T1000 (cell line): ENCODE data around the gene CPEB4.

Source experiments
- DNase-seq: peaks from one replicate; lab custom pipeline; 2025; ENCODE audit warnings: mixed read lengths; lab: John Stamatoyannopoulos, UW

Gene CPEB4

GRCh38 chr5:173950829-173951228 is 62.7 kb downstream of the CPEB4 start:
- no peak for DNase-seq

- DNase-seq = no peak
Measured at GRCh38 chr5:173953528-173954090, 65.5 kb downstream of the CPEB4 start.

DNA sequence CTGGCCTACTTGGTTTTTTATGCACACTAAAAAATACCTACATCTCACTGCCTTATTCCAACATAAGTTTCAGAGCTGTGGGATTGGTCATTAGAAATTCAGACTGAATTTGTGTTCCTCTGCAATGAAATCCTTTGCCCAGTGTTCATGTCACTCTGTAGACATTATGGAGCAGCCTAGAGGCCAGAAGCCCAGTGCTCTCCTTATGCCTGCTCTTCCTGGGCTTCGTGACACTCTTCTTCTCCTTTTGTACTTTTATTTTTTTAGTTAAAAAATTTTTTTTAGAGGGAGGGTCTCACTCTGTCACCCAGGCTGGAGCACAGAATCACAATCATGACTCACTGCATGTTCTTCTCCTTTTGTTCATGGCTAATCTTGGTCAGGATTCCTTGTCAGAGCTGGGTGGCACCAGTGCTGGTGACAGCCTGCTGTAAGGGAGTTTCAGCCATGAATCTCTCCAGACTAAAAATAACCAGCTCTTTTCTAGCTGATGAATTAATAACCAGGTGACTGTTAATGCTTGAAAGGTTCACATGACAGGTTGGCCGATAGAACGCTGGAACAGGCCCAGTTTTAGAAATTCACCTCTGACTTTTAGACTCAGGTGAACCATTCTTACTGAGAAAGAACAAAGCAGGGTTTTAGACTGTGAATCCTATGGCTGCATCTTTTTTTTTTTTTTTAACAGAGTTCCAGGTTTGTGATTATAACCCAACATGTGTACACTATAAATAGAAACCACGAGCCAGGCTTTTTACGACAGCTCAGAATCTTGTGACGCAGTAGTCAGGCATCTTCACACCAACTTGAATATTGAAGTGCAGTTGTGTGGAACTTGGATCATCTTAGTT is 66.7 kb downstream of the CPEB4 start:
- DNase-seq = no peak

DNA sequence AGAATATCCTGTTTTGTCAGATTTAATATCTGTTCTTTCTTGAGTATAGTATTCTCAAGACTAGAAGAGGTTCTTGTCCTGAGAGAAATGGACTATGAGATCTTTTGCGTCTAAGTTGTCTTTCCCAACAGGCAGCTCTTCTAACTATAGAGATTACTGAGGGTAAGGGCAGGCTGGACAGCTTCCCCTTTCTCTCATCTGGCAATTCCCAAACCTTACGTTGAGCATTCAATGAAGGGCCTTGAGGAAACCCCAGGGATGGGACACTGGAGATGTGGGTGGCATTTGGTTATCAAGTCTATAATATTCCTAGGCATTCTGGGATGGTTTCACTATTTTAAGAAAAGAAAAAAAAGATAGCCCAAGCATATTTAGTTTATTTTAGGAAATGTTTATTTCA is 72.8 kb downstream of the CPEB4 start:
- DNase-seq = no peak

GRCh38 chr5:173961418-173961817 is 73.3 kb downstream of the CPEB4 start:
- no peak for DNase-seq

DNA sequence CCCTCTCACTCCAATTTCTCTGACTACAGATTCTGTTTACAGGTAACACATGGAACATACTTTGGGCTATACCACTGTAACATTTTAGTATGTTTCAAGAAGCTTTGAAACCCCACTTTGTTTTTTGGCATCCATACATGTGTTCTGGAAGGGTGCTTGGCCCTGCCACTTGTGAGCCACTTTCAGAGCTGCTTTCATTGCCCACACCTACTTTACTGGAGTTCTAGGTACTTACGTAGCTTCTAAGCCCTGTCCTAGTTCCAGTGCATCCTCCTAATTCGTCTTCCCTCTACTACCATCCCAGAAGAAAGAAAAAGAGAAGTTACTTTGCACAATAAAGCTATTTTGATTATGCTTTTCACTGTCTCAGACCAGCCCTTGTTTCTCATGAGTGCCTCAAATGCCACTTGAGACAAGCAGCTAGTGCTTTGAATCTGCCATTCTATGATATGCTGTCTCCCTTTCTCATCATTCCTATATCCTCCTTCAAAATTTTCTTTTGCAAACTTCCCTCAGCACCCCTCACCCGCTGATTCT is 74.4 kb downstream of the CPEB4 start:
- DNase-seq = no peak

GRCh38 chr5:173963182-173963838 is 75.2 kb downstream of the CPEB4 start:
- no peak for DNase-seq

GRCh38 chr5:173963867-173964441 is 75.8 kb downstream of the CPEB4 start:
- no peak for DNase-seq

- DNase-seq = no peak
Measured at GRCh38 chr5:173964506-173964905, 76.4 kb downstream of the CPEB4 start.

- no peak for DNase-seq
Measured at GRCh38 chr5:173967241-173967640, 79.1 kb downstream of the CPEB4 start.

DNA sequence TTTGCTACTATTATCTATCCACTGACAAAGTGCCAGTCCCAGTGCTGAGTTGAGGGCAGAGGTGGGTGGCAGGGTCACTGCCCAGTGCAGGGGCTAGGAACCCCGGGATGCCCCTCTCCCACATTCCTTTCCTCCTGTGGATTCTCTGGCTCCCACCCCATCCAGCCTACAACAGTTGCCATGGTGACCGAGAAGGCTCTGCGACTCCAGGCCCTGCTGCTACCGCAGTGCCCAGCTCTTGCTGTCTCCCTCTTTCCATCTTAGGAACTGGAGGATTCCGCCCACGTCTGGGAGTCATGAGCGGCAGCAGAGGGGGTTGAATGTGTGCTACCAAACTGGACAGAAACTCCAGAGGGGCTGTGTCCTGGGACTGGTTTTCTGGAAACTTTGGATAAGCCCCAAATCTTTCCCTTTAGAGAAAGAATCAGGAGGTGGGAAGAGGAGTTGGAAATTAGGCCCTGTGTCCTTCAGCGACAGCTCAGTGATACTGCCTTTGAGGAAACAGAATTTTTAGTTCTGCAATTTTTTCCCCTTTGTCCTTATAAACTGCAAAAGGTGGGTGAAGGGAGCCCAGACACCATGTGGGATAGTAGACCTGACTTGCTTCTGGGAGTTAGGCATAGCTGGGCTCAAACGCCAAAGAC is 80.1 kb downstream of the CPEB4 start:
- DNase-seq = no peak

GRCh38 chr5:173969167-173970049 is 81.3 kb downstream of the CPEB4 start:
- DNase-seq = peak; percentile 30

GRCh38 chr5:173970878-173971650 is 82.9 kb downstream of the CPEB4 start:
- no peak for DNase-seq

- DNase-seq = no peak
Measured at GRCh38 chr5:173971681-173972345, 83.7 kb downstream of the CPEB4 start.

DNA sequence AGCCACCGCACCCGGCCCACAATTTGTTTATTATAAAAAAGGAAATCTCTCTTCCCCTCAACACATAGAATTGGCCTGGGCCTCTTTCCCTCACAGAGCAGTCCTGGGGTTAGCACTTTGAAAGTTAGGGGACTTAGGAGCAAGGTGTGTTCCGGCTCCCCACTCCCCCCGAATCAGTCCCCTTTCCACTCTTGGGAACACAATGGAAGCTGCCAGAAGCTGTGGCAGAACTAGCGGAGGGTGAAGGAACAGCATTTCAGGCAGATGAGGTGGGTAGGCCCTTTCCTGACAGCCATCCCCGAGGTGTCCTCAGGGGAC is 84.4 kb downstream of the CPEB4 start:
- DNase-seq = no peak

- peak; percentile 64 for DNase-seq
Measured at GRCh38 chr5:173972925-173973615, 84.9 kb downstream of the CPEB4 start.

DNA sequence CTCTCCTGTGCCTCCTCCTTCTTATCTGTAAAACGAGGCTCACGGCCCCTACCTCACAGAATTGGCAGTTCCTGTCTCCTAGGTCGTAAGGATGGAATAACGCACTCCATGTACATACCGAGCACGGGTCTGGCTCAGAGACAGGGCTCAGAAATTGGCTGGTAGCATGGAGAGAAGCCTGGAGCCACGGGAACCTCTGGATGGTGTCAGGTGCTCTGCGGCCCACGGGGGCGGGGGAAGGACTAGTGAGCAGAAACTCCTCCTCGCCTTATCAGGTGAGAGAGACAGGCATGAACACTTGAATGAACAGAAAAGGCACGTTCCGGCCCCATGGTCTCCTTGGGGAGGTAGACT is 85.4 kb downstream of the CPEB4 start:
- DNase-seq = no peak

- no peak for DNase-seq
Measured at GRCh38 chr5:173974688-173975239, 86.6 kb downstream of the CPEB4 start.

- no peak for DNase-seq
Measured at GRCh38 chr5:173981185-173981761, 93.1 kb downstream of the CPEB4 start.
